Stomach (tissue), 9 donors: ENCODE data around the gene EEF2K. TPM values are rescaled to one million over a fixed set of nuclear protein-coding genes. Genes with fewer than 3 reads are reported as not detected.

Experiments
- DNase-seq, 2 donors: peaks; one replicate each; pipeline versions ENCODE4 v3.0.0 to v3.0.0-alpha.2; 2013 to 2019
- H3K27ac ChIP-seq, 5 donors: fragments of 200-600 bp in 4 of 5; sonication (generic) in 4 of 5; one replicate each; pipeline ENCODE4 v1.5.1; 2013 to 2019; ENCODE audit warnings: mild to moderate bottlenecking in 1 of 5, moderate library complexity in 1 of 5
- H3K27me3 ChIP-seq, 3 donors: fragments of 200-600 bp; sonication (generic); one replicate each; pipeline ENCODE4 v1.5.1; 2017 to 2019; ENCODE audit warnings: mixed run types in 1 of 3
- H3K36me3 ChIP-seq, 4 donors: fragments of 200-600 bp; sonication (generic); 1 replicate in 3 of 4; 2 replicates in 1 of 4; pipeline ENCODE4 v1.5.1; 2016 to 2019
- H3K4me1 ChIP-seq, 4 donors: fragments of 200-600 bp; sonication (generic); one replicate each; pipeline ENCODE4 v1.5.1; 2016 to 2019
- H3K4me3 ChIP-seq, 4 donors: fragments of 200-600 bp; sonication (generic) in 3 of 4; one replicate each; pipeline ENCODE4 v1.5.1; 2016 to 2019; ENCODE audit warnings: mild to moderate bottlenecking in 1 of 4
- H3K9me3 ChIP-seq, 4 donors: fragments of 200-600 bp; sonication (generic); one replicate each; pipeline ENCODE4 v1.5.1; 2016 to 2019
- CTCF ChIP-seq, 7 experiments: fragments of 450-650 bp in 4 of 7; fragments of 200-600 bp in 3 of 7; sonication (generic) in 3 of 7; IDR thresholded peaks; one replicate each; pipeline ENCODE4 v1.5.1; 2016 to 2019; ENCODE audit warnings: antibody characterized with exemption in 7 of 7, control low read depth in 2 of 7, mild to moderate bottlenecking in 1 of 7
- EP300 ChIP-seq: sonication (generic); formaldehyde crosslinking; IDR thresholded peaks from one replicate; pipeline ENCODE4 v1.6.1; 2017; ENCODE audit warnings: antibody characterized with exemption
- POLR2A ChIP-seq, 4 donors: fragments of 450-650 bp; IDR thresholded peaks; one replicate each; pipeline ENCODE4 v1.6.1; 2016; ENCODE audit warnings: antibody characterized with exemption in 4 of 4, control low read depth in 2 of 4, mild to moderate bottlenecking in 1 of 4, moderate library complexity in 1 of 4
- POLR2AphosphoS5 ChIP-seq, 3 donors: sonication (generic); formaldehyde crosslinking; IDR thresholded peaks; one replicate each; pipeline ENCODE4 v1.6.1; 2016; ENCODE audit warnings: antibody characterized with exemption in 3 of 3
- WGBS, 5 donors: extraction: QIAGEN DNeasy Blood & Tissue Kit in 3 of 5; methylation state at CpG; one replicate each; pipeline versions ENCODE4 v1.1.5 to v1.1.7; 2013 to 2018; 5-methylcytosine and 5-hydroxymethylcytosine counted together
- intact Hi-C: fragments of 100-400 bp; cut with DNase I; formaldehyde crosslinking; loops from one replicate; pipeline ENCODE4 v1.15.1; 2023; ENCODE audit warnings: low total_unique reads
- polyA plus RNA-seq, 3 donors: library from polyadenylated mRNA; stranded (reverse); fragments of 200-250 nt; gene quantifications; one replicate each; pipeline ENCODE4 v1.2.3, GENCODE V29; 2013
- total RNA-seq, 5 donors: library from RNA; depleted of rRNA; stranded (reverse); fragments of >200 nt; gene quantifications; one replicate each; pipeline versions ENCODE4 v1.1.0 to v1.2.3, GENCODE V29; 2014 to 2016
- donor health status: healthy with polysubstance abuse.
- donor health status: Bipolar disorder and iron deficiency.
- donor health status: healthy.

The EEF2K gene
- total and polyA plus RNA-seq, 8 donors, result 3.4 to 170 (median 27.1) TPM

DNA sequence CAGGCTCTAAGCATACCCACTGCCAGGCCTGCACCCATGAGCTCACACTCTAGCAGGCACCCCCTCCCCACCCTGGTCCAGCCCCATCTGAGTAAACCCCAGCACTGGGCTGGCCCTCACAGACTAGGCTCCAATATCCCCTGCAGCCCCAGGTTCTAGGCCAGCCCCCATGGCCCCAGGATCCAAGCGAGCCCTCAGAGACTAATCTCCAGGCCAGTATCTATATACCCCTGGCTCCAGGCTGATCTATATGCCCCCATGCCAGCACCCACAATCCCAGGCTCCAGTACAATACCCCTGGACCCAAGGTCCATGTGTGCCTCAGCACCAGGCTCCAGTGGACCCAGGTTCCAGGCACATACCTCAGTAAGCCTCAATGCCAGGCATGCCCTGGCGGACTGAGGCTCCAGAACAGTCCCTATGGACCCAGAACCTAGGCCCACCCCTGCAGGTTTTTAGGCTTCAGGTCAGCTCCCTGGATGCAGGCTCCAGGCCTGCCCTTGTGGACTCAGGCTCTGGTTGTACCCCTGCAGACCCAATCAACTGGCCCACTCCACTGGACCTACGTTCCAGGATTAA, 129.7 kb downstream of the EEF2K start:
- no peak for DNase-seq
- Histone ChIP-seq H3K27ac (no peak overlapping the region), H3K27me3 (no peaks in the 10 kb centered on the region), H3K4me3 (no peak overlapping the region), H3K9me3 (peaks cover 0 to 15% (median 9%) of the 10 kb centered on the region in 4 donors), H3K4me1 (no peaks in the 10 kb centered on the region), H3K36me3 (peaks cover 15 to 74% (median 67%) of the 10 kb centered on the region in 4 donors)
- intact Hi-C loops, result no loop called here
- 97 to 100% (median 99%) methylated on average over 2 to 3 of the region's 3 CpGs for WGBS, 5 donors
- TF ChIP-seq CTCF (IDR thresholded peaks at IDR 0.05), result no peak
- TF ChIP-seq EP300, result no peak
- no peak for TF ChIP-seq POLR2AphosphoS5 (IDR thresholded peaks at IDR 0.05)
- TF ChIP-seq POLR2A (IDR thresholded peaks at IDR 0.05), result no peak

GRCh38 chr16:22336581-22336980, 130.5 kb downstream of the EEF2K start:
- peaks cover 0 to 22% (median 13%) of the 10 kb centered on the region in 4 donors for H3K9me3 ChIP-seq
- no peak for DNase-seq
- no peak for TF ChIP-seq CTCF (IDR thresholded peaks at IDR 0.05)
- TF ChIP-seq POLR2AphosphoS5 (IDR thresholded peaks at IDR 0.05), result no peak
- TF ChIP-seq POLR2A (IDR thresholded peaks at IDR 0.05), result no peak
- TF ChIP-seq EP300, result no peak
- no peak overlapping the region for H3K4me3 ChIP-seq
- no peak overlapping the region for H3K27ac ChIP-seq
- no peaks in the 10 kb centered on the region for H3K4me1 ChIP-seq
- H3K27me3 ChIP-seq, result no peaks in the 10 kb centered on the region
- H3K36me3 ChIP-seq, result peaks cover 15 to 76% (median 63%) of the 10 kb centered on the region in 4 donors
- intact Hi-C loops, result no loop called here

DNA sequence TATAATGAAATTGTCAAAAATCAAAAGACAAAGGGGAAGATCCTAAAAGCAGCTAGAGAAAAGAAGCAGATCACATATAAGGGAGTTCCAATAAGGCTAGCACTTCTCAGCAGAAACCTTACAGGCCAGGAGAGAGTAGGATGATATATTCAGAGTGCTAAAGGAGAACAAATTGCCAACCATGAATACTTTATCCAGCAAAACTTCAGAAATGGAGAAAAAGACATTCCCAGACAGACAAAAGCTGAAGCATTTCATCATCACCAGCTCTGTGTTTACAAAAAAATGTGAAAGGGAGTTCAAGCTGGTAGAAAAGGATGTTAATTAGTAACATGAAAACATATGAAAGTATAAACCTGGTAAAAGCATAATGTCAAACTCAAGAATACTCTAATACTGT, 131.0 kb downstream of the EEF2K start:
- Histone ChIP-seq H3K36me3 (peaks cover 15 to 72% (median 59%) of the 10 kb centered on the region in 4 donors), H3K27ac (no peak overlapping the region), H3K4me1 (no peaks in the 10 kb centered on the region), H3K9me3 (peaks cover 0 to 22% (median 13%) of the 10 kb centered on the region in 4 donors), H3K4me3 (no peak overlapping the region), H3K27me3 (no peaks in the 10 kb centered on the region)
- no peak for TF ChIP-seq POLR2AphosphoS5 (IDR thresholded peaks at IDR 0.05)
- no peak for TF ChIP-seq CTCF (IDR thresholded peaks at IDR 0.05)
- no peak for TF ChIP-seq EP300
- TF ChIP-seq POLR2A (IDR thresholded peaks at IDR 0.05), result no peak
- DNase-seq, result no peak
- intact Hi-C loops, result no loop called here

- peaks cover 0 to 22% (median 13%) of the 10 kb centered on the region in 4 donors for H3K9me3 ChIP-seq
- TF ChIP-seq EP300 (no peak), POLR2A (IDR thresholded peaks at IDR 0.05) (no peak)
- intact Hi-C loops, result no loop called here
- H3K27ac ChIP-seq, result no peak overlapping the region
- no peaks in the 10 kb centered on the region for H3K27me3 ChIP-seq
- no peak for DNase-seq
- H3K36me3 ChIP-seq, result peaks cover 15 to 67% (median 52%) of the 10 kb centered on the region in 4 donors
- no peak overlapping the region for H3K4me3 ChIP-seq
- 90 to 91% (median 90%) methylated on average over 4 of the region's 4 CpGs for WGBS, 5 donors
- H3K4me1 ChIP-seq, result no peaks in the 10 kb centered on the region
Measured at GRCh38 chr16:22337849-22338635, 132.0 kb downstream of the EEF2K start.

Other genes starting within 250 kb of the EEF2K start
- not detected for gene PDZD9, start 205.2 kb upstream of the EEF2K start, total RNA-seq
- gene PDZD9, start 205.2 kb upstream of the EEF2K start, polyA plus RNA-seq, result not detected
- gene MOSMO, start 198.2 kb upstream of the EEF2K start, total RNA-seq, result 10 to 100 TPM in 2 of 5 donors, 1 to 10 TPM in 3; 1.2 to 32.3 (median 9.6) TPM
- 1 to 10 TPM; 6.4 to 8.7 (median 6.7) TPM for gene MOSMO, start 198.2 kb upstream of the EEF2K start, polyA plus RNA-seq
- under 1 TPM in 1 of 5 donors, not detected in 4; 0.37 TPM for gene VWA3A, start 113.7 kb upstream of the EEF2K start, total RNA-seq
- gene VWA3A, start 113.7 kb upstream of the EEF2K start, polyA plus RNA-seq, result under 1 TPM in 1 of 3 donors, not detected in 2; 0.30 TPM
- gene SDR42E2, start 43.8 kb upstream of the EEF2K start, total RNA-seq, result not detected
- not detected for gene SDR42E2, start 43.8 kb upstream of the EEF2K start, polyA plus RNA-seq
- gene POLR3E, start 91.1 kb downstream of the EEF2K start, total RNA-seq, result 10 to 100 TPM; 51.3 to 99.1 (median 76.5) TPM
- 10 to 100 TPM; 13.1 to 19.3 (median 16.2) TPM for gene POLR3E, start 91.1 kb downstream of the EEF2K start, polyA plus RNA-seq
- gene CDR2, start 168.3 kb downstream of the EEF2K start, total RNA-seq, result 100 to 1,000 TPM in 1 of 5 donors, 10 to 100 TPM in 4; 21.4 to 198 (median 27.7) TPM
- 10 to 100 TPM in 2 of 3 donors, 1 to 10 TPM in 1; 8.9 to 16.6 (median 15.4) TPM for gene CDR2, start 168.3 kb downstream of the EEF2K start, polyA plus RNA-seq